GM19324 (cell line): ENCODE results near the gene GATM.
"Not testable (repeated sequence)": the region's sequence is repeated elsewhere in the genome, so short reads cannot be mapped to it uniquely, and the experiment has no call there.

Source experiments
- ATAC-seq: cut with Tn5 transposase; IDR thresholded peaks from one replicate; pipeline ENCODE4 v1.9.1; 2021; ENCODE audit warnings: mild to moderate bottlenecking, moderate library complexity; ENCODE audit not compliant: unreplicated experiment, low FRiP score

GATM gene

GRCh38 chr15:45391746-45392583 is 13.6 kb upstream of the GATM start:
- peak; percentile 80 for ATAC-seq

- no peak for ATAC-seq
Measured at GRCh38 chr15:45389351-45389750, 11.0 kb upstream of the GATM start.

- ATAC-seq, result no peak
Measured at GRCh38 chr15:45387380-45388007, 9.2 kb upstream of the GATM start.

- no peak for ATAC-seq
Measured at GRCh38 chr15:45386974-45387373, 8.6 kb upstream of the GATM start.

- ATAC-seq, result no peak
Measured at GRCh38 chr15:45386420-45386819, 8.1 kb upstream of the GATM start.

GRCh38 chr15:45385590-45385989 is 7.2 kb upstream of the GATM start:
- ATAC-seq, result no peak

GRCh38 chr15:45384700-45385099 is 6.4 kb upstream of the GATM start:
- no peak for ATAC-seq

GRCh38 chr15:45378913-45379262 is 544 bp upstream of the GATM start:
- ATAC-seq, result no peak

- ATAC-seq, result peak; percentile 34
Measured at GRCh38 chr15:45377609-45378148, 665 bp downstream of the GATM start.

GRCh38 chr15:45376967-45377608 is 1.3 kb downstream of the GATM start:
- no peak for ATAC-seq

GRCh38 chr15:45376300-45376928 is 1.9 kb downstream of the GATM start:
- ATAC-seq, result no peak

GRCh38 chr15:45375836-45376235 is 2.5 kb downstream of the GATM start:
- ATAC-seq, result no peak

GRCh38 chr15:45373976-45374375 is 4.4 kb downstream of the GATM start:
- no peak for ATAC-seq

GRCh38 chr15:45372041-45372995 is 6.0 kb downstream of the GATM start:
- no peak for ATAC-seq

- no peak for ATAC-seq
Measured at GRCh38 chr15:45371546-45371945, 6.8 kb downstream of the GATM start.

- not testable (repeated sequence) for ATAC-seq
Measured at GRCh38 chr15:45370042-45370441, 8.3 kb downstream of the GATM start.

GRCh38 chr15:45367222-45367621 is 11.1 kb downstream of the GATM start:
- not testable (repeated sequence) for ATAC-seq

GRCh38 chr15:45364271-45364670 is 14.1 kb downstream of the GATM start:
- no peak for ATAC-seq

- ATAC-seq, result no peak
Measured at GRCh38 chr15:45363801-45364200, 14.5 kb downstream of the GATM start.

- no peak for ATAC-seq
Measured at GRCh38 chr15:45363334-45363733, 15.0 kb downstream of the GATM start.
